SK-N-SH (cell line): ENCODE measurements around the gene SLC25A28.

ENCODE experiments used
- CHD2 ChIP-seq: fragments of 150-350 bp; IDR thresholded peaks from 2 replicates; pipeline ENCODE4 v1.6.1; 2018; ENCODE audit warnings: low read length; ENCODE audit not compliant: partially characterized antibody
- CTCF ChIP-seq: fragments of 200-600 bp; sonication (generic); IDR thresholded peaks from 2 replicates; pipeline ENCODE4 v1.6.1; 2017; ENCODE audit warnings: antibody characterized with exemption, mild to moderate bottlenecking, moderate library complexity
- EP300 ChIP-seq, 2 experiments: IDR thresholded peaks; 2 replicates each; pipeline versions ENCODE4 v1.4.0 to v1.6.1; 2012; ENCODE audit warnings: borderline replicate concordance in 1 of 2, low read depth in 1 of 2, low read length in 1 of 2
- GATA2 ChIP-seq: sonication (generic); formaldehyde crosslinking; IDR thresholded peaks from 2 replicates; pipeline ENCODE4 v1.5.0; 2020; ENCODE audit warnings: mild to moderate bottlenecking, missing genetic modification reagents
- MEF2A ChIP-seq: IDR thresholded peaks from 2 replicates; pipeline ENCODE4 v1.4.0; 2012; ENCODE audit warnings: low read depth, borderline replicate concordance
- NFIC ChIP-seq: IDR thresholded peaks from 2 replicates; pipeline ENCODE4 v1.4.0; 2012; ENCODE audit warnings: borderline replicate concordance
- NRF1 ChIP-seq: IDR thresholded peaks from 2 replicates; pipeline ENCODE4 v1.6.1; 2012; ENCODE audit warnings: low read depth, mild to moderate bottlenecking, low read length
- SIN3A ChIP-seq: IDR thresholded peaks from 2 replicates; pipeline ENCODE4 v1.6.1; 2012; ENCODE audit warnings: low read depth, mild to moderate bottlenecking, low read length, moderate library complexity, borderline replicate concordance
- TF ChIP-seq, protein P1 (sequence below): IDR thresholded peaks from 2 replicates; pipeline ENCODE4 v1.4.0; 2012; ENCODE audit warnings: low read depth
- TF ChIP-seq, protein P2 (sequence below): fragments of 150-350 bp; IDR thresholded peaks from 2 replicates; pipeline ENCODE4 v1.6.1; 2017; ENCODE audit warnings: antibody characterized with exemption, low read length, low read depth, borderline replicate concordance

DNA sequence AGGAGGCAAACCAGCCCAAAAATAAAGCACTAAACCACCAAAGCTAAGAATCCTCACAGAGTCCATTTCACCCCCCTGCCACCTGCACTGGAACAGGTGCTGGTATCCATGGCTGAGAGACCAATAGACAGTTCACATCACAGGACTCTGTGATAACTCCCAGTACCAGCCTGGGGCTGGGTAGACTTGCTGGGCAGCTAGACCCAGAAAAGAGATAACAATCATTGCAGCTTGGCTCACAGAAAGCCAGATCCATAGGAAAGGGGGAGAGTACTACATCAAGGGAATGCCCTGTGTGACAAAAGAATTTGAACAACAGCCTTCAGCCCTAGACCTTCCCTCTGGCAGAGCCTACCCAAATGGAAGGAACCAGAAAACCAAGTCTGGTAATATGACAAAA is 13.6 kb upstream of the SLC25A28 start:
- TF ChIP-seq CTCF (no peak), GATA2 (CRISPR knock-in tag) (peak; percentile 87), NRF1 (no peak), EP300 (IDR thresholded peaks at IDR 0.05; ENCODE audit: borderline replicate concordance in 1 of 2, low read depth in 1 of 2, low read length in 1 of 2) (no peak), NFIC (no peak), MEF2A (no peak), SIN3A (no peak), CHD2 (no peak)
- TF ChIP-seq, protein P1, sequence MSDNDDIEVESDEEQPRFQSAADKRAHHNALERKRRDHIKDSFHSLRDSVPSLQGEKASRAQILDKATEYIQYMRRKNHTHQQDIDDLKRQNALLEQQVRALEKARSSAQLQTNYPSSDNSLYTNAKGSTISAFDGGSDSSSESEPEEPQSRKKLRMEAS: no peak
- TF ChIP-seq, protein P2, sequence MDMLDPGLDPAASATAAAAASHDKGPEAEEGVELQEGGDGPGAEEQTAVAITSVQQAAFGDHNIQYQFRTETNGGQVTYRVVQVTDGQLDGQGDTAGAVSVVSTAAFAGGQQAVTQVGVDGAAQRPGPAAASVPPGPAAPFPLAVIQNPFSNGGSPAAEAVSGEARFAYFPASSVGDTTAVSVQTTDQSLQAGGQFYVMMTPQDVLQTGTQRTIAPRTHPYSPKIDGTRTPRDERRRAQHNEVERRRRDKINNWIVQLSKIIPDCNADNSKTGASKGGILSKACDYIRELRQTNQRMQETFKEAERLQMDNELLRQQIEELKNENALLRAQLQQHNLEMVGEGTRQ: no peak
